Hepatocyte (in vitro differentiated cells): ENCODE data around the gene NUDT7.

Experiments used
- EZH2 ChIP-seq: fragments of 200-600 bp; sonication (generic); IDR thresholded peaks from 2 replicates; pipeline ENCODE4 v1.6.1; 2016; ENCODE audit warnings: antibody characterized with exemption, mild to moderate bottlenecking, borderline replicate concordance
- EZH2phosphoT487 ChIP-seq: fragments of 200-600 bp; sonication (generic); IDR thresholded peaks from one replicate; pipeline ENCODE4 v1.6.1; 2018; ENCODE audit warnings: antibody characterized with exemption, mild to moderate bottlenecking, low read depth, moderate library complexity; ENCODE audit not compliant: unreplicated experiment, severe bottlenecking
- TF ChIP-seq, protein P1 (sequence below): fragments of 200-600 bp; sonication (generic); IDR thresholded peaks from 2 replicates; pipeline ENCODE4 v1.5.1; 2016; ENCODE audit warnings: antibody characterized with exemption, mild to moderate bottlenecking; ENCODE audit not compliant: poor library complexity

DNA sequence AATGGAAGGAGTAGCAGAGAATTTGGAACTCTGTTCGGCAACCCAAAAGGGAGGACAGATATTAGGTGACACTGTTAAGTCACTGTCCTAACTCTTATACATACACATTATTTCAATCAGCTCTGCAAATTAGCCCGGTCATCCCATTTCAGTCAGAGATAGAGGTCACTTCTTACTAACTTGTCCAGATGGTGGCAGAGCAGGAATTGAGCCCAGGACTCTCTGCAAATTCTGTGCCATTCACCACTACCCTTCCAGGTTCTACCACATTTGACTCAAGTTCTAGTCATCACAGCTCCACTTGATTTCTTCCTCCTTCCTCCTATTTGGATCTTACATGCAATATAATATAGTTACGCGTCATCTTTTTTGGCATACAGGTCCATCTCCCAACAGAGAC lies 35.9 kb upstream of the NUDT7 start:
- TF ChIP-seq EZH2: no peak
- TF ChIP-seq, protein P1, sequence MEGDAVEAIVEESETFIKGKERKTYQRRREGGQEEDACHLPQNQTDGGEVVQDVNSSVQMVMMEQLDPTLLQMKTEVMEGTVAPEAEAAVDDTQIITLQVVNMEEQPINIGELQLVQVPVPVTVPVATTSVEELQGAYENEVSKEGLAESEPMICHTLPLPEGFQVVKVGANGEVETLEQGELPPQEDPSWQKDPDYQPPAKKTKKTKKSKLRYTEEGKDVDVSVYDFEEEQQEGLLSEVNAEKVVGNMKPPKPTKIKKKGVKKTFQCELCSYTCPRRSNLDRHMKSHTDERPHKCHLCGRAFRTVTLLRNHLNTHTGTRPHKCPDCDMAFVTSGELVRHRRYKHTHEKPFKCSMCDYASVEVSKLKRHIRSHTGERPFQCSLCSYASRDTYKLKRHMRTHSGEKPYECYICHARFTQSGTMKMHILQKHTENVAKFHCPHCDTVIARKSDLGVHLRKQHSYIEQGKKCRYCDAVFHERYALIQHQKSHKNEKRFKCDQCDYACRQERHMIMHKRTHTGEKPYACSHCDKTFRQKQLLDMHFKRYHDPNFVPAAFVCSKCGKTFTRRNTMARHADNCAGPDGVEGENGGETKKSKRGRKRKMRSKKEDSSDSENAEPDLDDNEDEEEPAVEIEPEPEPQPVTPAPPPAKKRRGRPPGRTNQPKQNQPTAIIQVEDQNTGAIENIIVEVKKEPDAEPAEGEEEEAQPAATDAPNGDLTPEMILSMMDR: no peak
- no peak for TF ChIP-seq EZH2phosphoT487
